ENCODE results near the gene MAGOHB. TPM values are rescaled to one million over a fixed set of nuclear protein-coding genes. Genes with fewer than 3 reads are reported as not detected.
"Not testable (repeated sequence)": the region's sequence is repeated elsewhere in the genome, so short reads cannot be mapped to it uniquely, and the experiment has no call there.

The MAGOHB gene
- total RNA-seq, 1 experiment from 2014 or later: 64.5 TPM

- Mint-ChIP-seq H3K9me3 (peaks cover 4 to 17% of the 10 kb centered on the region in 2 experiments; a peak in 4 of 5 replicates), H3K27me3 (ENCODE audit: low read depth) (peaks cover 2% of the 10 kb centered on the region; the same call in 1 of the 2 replicates), H3K4me3 (no peak overlapping the region), H3K27ac (no peak overlapping the region), H3K4me1 (peaks cover 7 to 17% of the 10 kb centered on the region in 2 experiments; a peak in 3 of 4 replicates), H3K36me3 (ENCODE audit: insufficient read depth in 1 of 3, low read depth in 3 of 3) (peaks cover 7 to 8% (median 8%) of the 10 kb centered on the region in 3 experiments)
- no peak overlapping the region for H3K18ac ChIP-seq (ENCODE audit: insufficient read length, low read depth, low read length)
- WGBS (ENCODE audit: extremely low coverage, insufficient read length, low lambda C conversion rate): no CpG with 5 or more reads among the region's 2 CpGs
- no peak overlapping the region for H2BK15ac ChIP-seq (ENCODE audit: low read depth, low read length)
- no peak overlapping the region for H2AFZ ChIP-seq (ENCODE audit: low read length)
- no peaks in the 10 kb centered on the region for H3K27me3 ChIP-seq (ENCODE audit: insufficient read depth, low read length)
- no peaks in the 10 kb centered on the region for H3K79me2 ChIP-seq (ENCODE audit: insufficient read depth, low read length)
- H4K20me1 ChIP-seq (ENCODE audit: control insufficient read depth, insufficient read depth, insufficient read length): no peaks in the 10 kb centered on the region
- H3K27ac ChIP-seq (ENCODE audit: insufficient read length, low read depth, low read length): no peak overlapping the region
- no peak overlapping the region for H3K4me2 ChIP-seq (ENCODE audit: insufficient read depth, insufficient read length, low read length)
- no peak for TF ChIP-seq CTCF (conservative IDR thresholded peaks at IDR 0.05)
- H3T11ph ChIP-seq (ENCODE audit: low read length): no peak overlapping the region
- no peak overlapping the region for H2BK20ac ChIP-seq (ENCODE audit: low read depth, low read length, poor library complexity, severe bottlenecking)
- no peak overlapping the region for H4K8ac ChIP-seq (replicated peaks; ENCODE audit: insufficient read length, low read depth, low read length)
- no peaks in the 10 kb centered on the region for H3K23me2 ChIP-seq (ENCODE audit: insufficient read length, low read depth, low read length, poor library complexity, severe bottlenecking)
- H3K56ac ChIP-seq (ENCODE audit: insufficient read length, low read depth, low read length): no peak overlapping the region
- no peak overlapping the region for H3K14ac ChIP-seq (ENCODE audit: insufficient read depth, low read length)
- H2AK5ac ChIP-seq (ENCODE audit: insufficient read length, low read length): no peak overlapping the region
- no peak overlapping the region for H4K5ac ChIP-seq (ENCODE audit: insufficient read length, low read depth, low read length)
- no peaks in the 10 kb centered on the region for H3K79me1 ChIP-seq (ENCODE audit: insufficient read depth, low read depth, low read length, poor library complexity, severe bottlenecking)
- H2BK120ac ChIP-seq (ENCODE audit: low read depth, low read length, poor library complexity, severe bottlenecking): no peak overlapping the region
- DNase-seq: no peak
- H3K9me3 ChIP-seq (ENCODE audit: control insufficient read depth, low read depth, low read length): no peaks in the 10 kb centered on the region
- no peak overlapping the region for H4K91ac ChIP-seq (ENCODE audit: insufficient read length, low read depth, low read length)
- H2BK12ac ChIP-seq (ENCODE audit: insufficient read length, low read depth, low read length): no peak overlapping the region
- no peak overlapping the region for H3K4ac ChIP-seq (ENCODE audit: low read depth, low read length)
- H3K23ac ChIP-seq (ENCODE audit: insufficient read length, low read depth, low read length): no peak overlapping the region
- H2BK5ac ChIP-seq (ENCODE audit: insufficient read length, low read length): no peak overlapping the region
- H3K4me1 ChIP-seq (ENCODE audit: insufficient read depth, low read length): no peaks in the 10 kb centered on the region
- no peak overlapping the region for H3K9ac ChIP-seq (ENCODE audit: extremely low read depth, insufficient read length, low read length)
Observed at GRCh38 chr12:10574307-10574706, 39.1 kb downstream of the MAGOHB start.

- not testable (repeated sequence) for H3T11ph ChIP-seq (ENCODE audit: low read length); H4K91ac ChIP-seq (ENCODE audit: insufficient read length, low read depth, low read length); H2BK12ac ChIP-seq (ENCODE audit: insufficient read length, low read depth, low read length); H3K14ac ChIP-seq (ENCODE audit: insufficient read depth, low read length); H3K56ac ChIP-seq (ENCODE audit: insufficient read length, low read depth, low read length); H3K79me1 ChIP-seq (ENCODE audit: insufficient read depth, low read depth, low read length, poor library complexity, severe bottlenecking); H3K4ac ChIP-seq (ENCODE audit: low read depth, low read length); H2BK15ac ChIP-seq (ENCODE audit: low read depth, low read length); H3K4me3 Mint-ChIP-seq; H4K5ac ChIP-seq (ENCODE audit: insufficient read length, low read depth, low read length); H2BK20ac ChIP-seq (ENCODE audit: low read depth, low read length, poor library complexity, severe bottlenecking); H2AK5ac ChIP-seq (ENCODE audit: insufficient read length, low read length); H3K27ac ChIP-seq (ENCODE audit: insufficient read length, low read depth, low read length); H3K4me2 ChIP-seq (ENCODE audit: insufficient read depth, insufficient read length, low read length); H4K20me1 ChIP-seq (ENCODE audit: control insufficient read depth, insufficient read depth, insufficient read length); H3K27me3 Mint-ChIP-seq (ENCODE audit: low read depth); H3K27me3 ChIP-seq (ENCODE audit: insufficient read depth, low read length); H3K23ac ChIP-seq (ENCODE audit: insufficient read length, low read depth, low read length); DNase-seq; H3K9me3 ChIP-seq (ENCODE audit: control insufficient read depth, low read depth, low read length); H3K9ac ChIP-seq (ENCODE audit: extremely low read depth, insufficient read length, low read length); H2BK5ac ChIP-seq (ENCODE audit: insufficient read length, low read length); H2AFZ ChIP-seq (ENCODE audit: low read length); H4K8ac ChIP-seq (replicated peaks; ENCODE audit: insufficient read length, low read depth, low read length); H2BK120ac ChIP-seq (ENCODE audit: low read depth, low read length, poor library complexity, severe bottlenecking); H3K4me1 ChIP-seq (ENCODE audit: insufficient read depth, low read length); H3K18ac ChIP-seq (ENCODE audit: insufficient read length, low read depth, low read length); H3K36me3 Mint-ChIP-seq (ENCODE audit: insufficient read depth in 1 of 3, low read depth in 3 of 3); H3K23me2 ChIP-seq (ENCODE audit: insufficient read length, low read depth, low read length, poor library complexity, severe bottlenecking); H3K79me2 ChIP-seq (ENCODE audit: insufficient read depth, low read length)
- peak overlapping the region in 1 of 3 experiments; percentile 40; a peak in 2 of 7 replicates for H3K27ac Mint-ChIP-seq
- H3K9me3 Mint-ChIP-seq: peaks cover 4 to 17% of the 10 kb centered on the region in 2 experiments; a peak in 4 of 5 replicates
- peaks cover 7 to 15% of the 10 kb centered on the region in 2 experiments; a peak in 3 of 4 replicates for H3K4me1 Mint-ChIP-seq
- WGBS (ENCODE audit: extremely low coverage, insufficient read length, low lambda C conversion rate): no CpG with 5 or more reads among the region's 3 CpGs
Observed at GRCh38 chr12:10572021-10572490, 41.4 kb downstream of the MAGOHB start.
